Caco-2 (cell line): ENCODE results near the gene PIGR. TPM values are rescaled to one million over a fixed set of nuclear protein-coding genes. Genes with fewer than 3 reads are reported as not detected.

ENCODE experiments used
- BruUV-seq: library from RNA; stranded (reverse); fragments of 400-500 nt; replicated peaks from 2 replicates; lab custom pipeline; 2021; lab: Mats Ljungman, UMichigan
- CTCF ChIA-PET: fragments of 300-600 bp; sonication (Branson Sonifier 250); formaldehyde crosslinking; loops from one replicate; lab custom pipeline; 2022; ENCODE audit warnings: antibody characterized with exemption; lab: Charles Lee
- POLR2A ChIA-PET: fragments of 300-600 bp; sonication (Branson Sonifier 250); formaldehyde crosslinking; loops from one replicate; lab custom pipeline; 2022; ENCODE audit warnings: antibody characterized with exemption; lab: Charles Lee
- DNase-seq, 2 experiments: peaks; one replicate each; pipeline versions ENCODE4 v3.0.0 to v3.0.0-alpha.2; 2020 to 2022
- H3K27me3 ChIP-seq: replicated peaks from 2 replicates; pipeline ENCODE4 v1.6.0; 2011; ENCODE audit warnings: low read length; ENCODE audit not compliant: control insufficient read depth, insufficient read depth
- H3K36me3 ChIP-seq: 2 replicates; pipeline ENCODE4 v1.5.1; 2011; ENCODE audit warnings: low read length; ENCODE audit not compliant: control insufficient read depth, insufficient read depth
- H3K4me1 ChIP-seq: fragments of 250-450 bp; sonication (Bioruptor Pico); 2 replicates; pipeline ENCODE4 v1.5.1; 2020; ENCODE audit warnings: mild to moderate bottlenecking
- H3K4me3 ChIP-seq: 2 replicates; pipeline ENCODE4 v1.5.1; 2011; ENCODE audit warnings: low read depth, mild to moderate bottlenecking, control low read depth, low read length
- H3K9me3 ChIP-seq: fragments of 250-450 bp; sonication (Bioruptor Pico); 2 replicates; pipeline ENCODE4 v1.5.1; 2020; ENCODE audit warnings: mild to moderate bottlenecking, moderate library complexity
- H3K27ac Mint-ChIP-seq: one replicate; pipeline ENCODE4 v1.8.0; 2022; ENCODE audit warnings: mixed read lengths; ENCODE audit not compliant: unreplicated experiment
- H3K27me3 Mint-ChIP-seq: one replicate; pipeline ENCODE4 v1.8.0; 2022; ENCODE audit warnings: mixed read lengths; ENCODE audit not compliant: insufficient read depth, unreplicated experiment
- H3K36me3 Mint-ChIP-seq: one replicate; pipeline ENCODE4 v1.8.0; 2022; ENCODE audit warnings: mild to moderate bottlenecking, mixed read lengths; ENCODE audit not compliant: insufficient read depth, unreplicated experiment
- H3K4me1 Mint-ChIP-seq: one replicate; pipeline ENCODE4 v1.8.0; 2022; ENCODE audit warnings: low read depth, mixed read lengths; ENCODE audit not compliant: unreplicated experiment
- H3K4me3 Mint-ChIP-seq: one replicate; pipeline ENCODE4 v1.8.0; 2022; ENCODE audit warnings: mild to moderate bottlenecking, moderate library complexity, mixed read lengths; ENCODE audit not compliant: unreplicated experiment
- H3K9me3 Mint-ChIP-seq: one replicate; pipeline ENCODE4 v1.8.0; 2022; ENCODE audit warnings: mixed read lengths; ENCODE audit not compliant: unreplicated experiment
- intact Hi-C: fragments of 100-400 bp; cut with micrococcal nuclease; formaldehyde crosslinking; loops from one replicate; pipeline ENCODE4 v1.10.0; 2022; ENCODE audit not compliant: unreplicated experiment
- total RNA-seq: library from RNA; stranded (reverse); gene quantifications from 2 replicates; pipeline ENCODE4 v1.2.3, GENCODE V29; 2022
- TF ChIP-seq, protein P1 (sequence below), 2 experiments: fragments of 200-600 bp in 1 of 2; IDR thresholded peaks; 1 replicate in 1 of 2; 2 replicates in 1 of 2; pipeline versions ENCODE4 v1.5.1 to v1.8.0; 2011 to 2022; ENCODE audit warnings: antibody characterized with exemption in 1 of 2, control low read depth in 1 of 2, inconsistent platforms in 1 of 2, low read depth in 1 of 2, low read length in 1 of 2, mild to moderate bottlenecking in 1 of 2, moderate library complexity in 1 of 2; ENCODE audit not compliant: insufficient read depth in 1 of 2, severe bottlenecking in 1 of 2, unreplicated experiment in 1 of 2

PIGR gene
- total RNA-seq, 1 experiment from 2014 or later, result not detected

DNA sequence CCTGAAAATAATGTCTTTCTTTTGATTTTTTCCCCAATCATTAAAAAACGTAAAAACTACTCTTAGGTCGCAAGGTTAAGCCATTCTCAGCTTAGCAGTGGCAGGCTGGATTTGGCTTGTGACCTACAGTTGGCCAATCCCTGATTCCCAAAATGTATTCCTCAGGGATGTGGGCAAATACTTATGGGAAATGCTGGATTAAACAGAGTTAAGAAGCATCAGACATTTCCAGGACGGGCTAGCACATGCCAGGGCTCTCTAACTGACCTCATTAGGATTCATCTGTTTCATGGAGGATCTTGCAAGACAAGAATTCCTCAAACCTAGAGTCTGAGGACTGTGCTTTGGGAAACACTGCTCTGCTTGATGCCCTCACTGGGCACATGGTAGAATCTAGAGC, 50.0 kb downstream of the PIGR start:
- TF ChIP-seq, protein P1, sequence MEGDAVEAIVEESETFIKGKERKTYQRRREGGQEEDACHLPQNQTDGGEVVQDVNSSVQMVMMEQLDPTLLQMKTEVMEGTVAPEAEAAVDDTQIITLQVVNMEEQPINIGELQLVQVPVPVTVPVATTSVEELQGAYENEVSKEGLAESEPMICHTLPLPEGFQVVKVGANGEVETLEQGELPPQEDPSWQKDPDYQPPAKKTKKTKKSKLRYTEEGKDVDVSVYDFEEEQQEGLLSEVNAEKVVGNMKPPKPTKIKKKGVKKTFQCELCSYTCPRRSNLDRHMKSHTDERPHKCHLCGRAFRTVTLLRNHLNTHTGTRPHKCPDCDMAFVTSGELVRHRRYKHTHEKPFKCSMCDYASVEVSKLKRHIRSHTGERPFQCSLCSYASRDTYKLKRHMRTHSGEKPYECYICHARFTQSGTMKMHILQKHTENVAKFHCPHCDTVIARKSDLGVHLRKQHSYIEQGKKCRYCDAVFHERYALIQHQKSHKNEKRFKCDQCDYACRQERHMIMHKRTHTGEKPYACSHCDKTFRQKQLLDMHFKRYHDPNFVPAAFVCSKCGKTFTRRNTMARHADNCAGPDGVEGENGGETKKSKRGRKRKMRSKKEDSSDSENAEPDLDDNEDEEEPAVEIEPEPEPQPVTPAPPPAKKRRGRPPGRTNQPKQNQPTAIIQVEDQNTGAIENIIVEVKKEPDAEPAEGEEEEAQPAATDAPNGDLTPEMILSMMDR (IDR thresholded peaks at IDR 0.05; ENCODE audit: insufficient read depth in 1 of 2, low read depth in 1 of 2, low read length in 1 of 2, severe bottlenecking in 1 of 2, unreplicated experiment in 1 of 2), result no peak
- POLR2A ChIA-PET, result no interaction called here

DNA sequence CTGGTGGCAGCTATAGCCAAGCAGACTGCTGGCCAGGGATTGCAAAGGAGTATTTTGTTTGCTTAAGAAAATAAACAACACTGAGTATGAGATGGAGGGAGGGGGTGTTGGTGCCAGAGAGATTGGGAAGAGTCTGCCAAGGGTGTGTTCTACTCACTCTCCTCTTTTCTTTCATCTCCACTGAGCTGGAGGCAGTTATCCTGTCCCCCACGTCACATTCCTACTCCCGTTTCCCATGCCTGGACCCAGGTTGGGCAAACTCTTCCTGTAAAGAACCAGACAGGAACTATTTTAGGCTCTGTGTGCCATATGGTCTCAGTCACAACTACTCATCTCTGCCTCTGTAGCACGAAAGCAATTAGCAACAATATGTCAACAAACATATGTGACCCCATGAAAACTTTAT, 50.4 kb downstream of the PIGR start:
- H3K27me3 ChIP-seq, result no peaks in the 10 kb centered on the region
- CTCF ChIA-PET, result interaction anchor here (0.5 to 1.4 kb wide), 5 partner anchors 14 to 70 kb away, joined by 3 to 6 read pairs (median 5); no protein-coding TSS in a partner anchor
- DNase-seq, result no peak
- TF ChIP-seq, protein P1 (IDR thresholded peaks at IDR 0.05; ENCODE audit: insufficient read depth in 1 of 2, low read depth in 1 of 2, low read length in 1 of 2, severe bottlenecking in 1 of 2, unreplicated experiment in 1 of 2), result no peak
- Mint-ChIP-seq H3K4me3 (no peak overlapping the region), H3K27me3 (peaks cover 4% of the 10 kb centered on the region), H3K9me3 (no peaks in the 10 kb centered on the region), H3K4me1 (peaks cover 7% of the 10 kb centered on the region), H3K27ac (no peak overlapping the region), H3K36me3 (no peaks in the 10 kb centered on the region)
- BruUV-seq, result no TSS peak
- H3K4me1 ChIP-seq, result no peaks in the 10 kb centered on the region
- POLR2A ChIA-PET, result no interaction called here
- H3K9me3 ChIP-seq, result no peaks in the 10 kb centered on the region
- intact Hi-C loops, result no loop called here
- no peak overlapping the region for H3K4me3 ChIP-seq
- no peaks in the 10 kb centered on the region for H3K36me3 ChIP-seq

More for the DNA sequence above, 50.0 kb downstream of the PIGR start:
- Mint-ChIP-seq H3K27ac (no peak overlapping the region), H3K27me3 (peaks cover 4% of the 10 kb centered on the region), H3K4me3 (no peak overlapping the region), H3K4me1 (peaks cover 7% of the 10 kb centered on the region), H3K36me3 (no peaks in the 10 kb centered on the region), H3K9me3 (no peaks in the 10 kb centered on the region)
- no peaks in the 10 kb centered on the region for H3K36me3 ChIP-seq
- intact Hi-C loops, result no loop called here
- H3K27me3 ChIP-seq, result no peaks in the 10 kb centered on the region
- no peaks in the 10 kb centered on the region for H3K9me3 ChIP-seq
- H3K4me1 ChIP-seq, result no peaks in the 10 kb centered on the region
- CTCF ChIA-PET, result interaction anchor here (1.4 kb wide), 1 partner anchor 16 kb away, joined by 5 read pairs; no protein-coding TSS in a partner anchor
- no peak overlapping the region for H3K4me3 ChIP-seq
- no TSS peak for BruUV-seq
- no peak for DNase-seq

DNA sequence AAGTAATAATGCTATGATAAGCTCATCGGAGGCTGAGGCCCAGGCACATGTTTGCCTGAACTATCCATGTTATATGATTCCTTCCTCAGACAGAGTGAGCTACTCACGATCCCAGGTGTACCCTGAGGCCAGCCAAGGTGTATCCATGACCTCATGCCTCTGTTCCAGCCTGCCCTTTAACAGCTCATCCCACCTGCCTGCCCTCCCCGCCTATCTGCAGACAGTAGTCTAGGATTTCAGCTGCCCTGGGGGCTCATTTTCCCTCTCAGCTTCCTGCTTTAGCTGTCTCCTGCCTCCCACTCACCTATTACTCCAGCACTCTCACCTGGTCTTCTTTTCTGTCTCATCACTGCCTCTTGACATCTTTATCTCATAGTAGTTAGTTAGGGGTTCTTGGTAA, 50.9 kb downstream of the PIGR start:
- Histone ChIP-seq H3K9me3 (no peaks in the 10 kb centered on the region), H3K4me3 (no peak overlapping the region), H3K36me3 (no peaks in the 10 kb centered on the region), H3K4me1 (no peaks in the 10 kb centered on the region), H3K27me3 (no peaks in the 10 kb centered on the region)
- Mint-ChIP-seq H3K4me1 (peaks cover 7% of the 10 kb centered on the region), H3K27ac (no peak overlapping the region), H3K9me3 (no peaks in the 10 kb centered on the region), H3K27me3 (peaks cover 4% of the 10 kb centered on the region), H3K36me3 (no peaks in the 10 kb centered on the region), H3K4me3 (no peak overlapping the region)
- TF ChIP-seq, protein P1 (IDR thresholded peaks at IDR 0.05; ENCODE audit: insufficient read depth in 1 of 2, low read depth in 1 of 2, low read length in 1 of 2, severe bottlenecking in 1 of 2, unreplicated experiment in 1 of 2), result no peak
- BruUV-seq, result no TSS peak
- intact Hi-C loops, result no loop called here
- CTCF ChIA-PET, result interaction anchor here (0.5 to 1.4 kb wide), 5 partner anchors 14 to 69 kb away, joined by 3 to 6 read pairs (median 5); no protein-coding TSS in a partner anchor
- POLR2A ChIA-PET, result no interaction called here
- DNase-seq, result peak in 1 of 2 experiments; percentile 62
